ENCODE data around the gene MPG.

MPG gene

GRCh38 chr16:83781-84615, 6.0 kb downstream of the MPG start:
- DNase-seq (ENCODE audit: low read depth in 2 of 2), result no peak

GRCh38 chr16:84718-85406, 6.8 kb downstream of the MPG start:
- no peak for DNase-seq (ENCODE audit: low read depth in 2 of 2)

GRCh38 chr16:85407-85782, 7.4 kb downstream of the MPG start:
- no peak for DNase-seq (ENCODE audit: low read depth in 2 of 2)

- DNase-seq (ENCODE audit: low read depth in 2 of 2), result no peak
These were observed 7.8 kb downstream of the MPG start for GRCh38 chr16:85865-86264.

GRCh38 chr16:86483-86952, 8.5 kb downstream of the MPG start:
- DNase-seq (ENCODE audit: low read depth in 2 of 2), result no peak

- no peak for DNase-seq (ENCODE audit: low read depth in 2 of 2)
These were observed 10.6 kb downstream of the MPG start for GRCh38 chr16:88613-89012.

GRCh38 chr16:89391-90302, 11.6 kb downstream of the MPG start:
- no peak for DNase-seq (ENCODE audit: low read depth in 2 of 2)

- DNase-seq (ENCODE audit: low read depth in 2 of 2), result no peak
These were observed 13.5 kb downstream of the MPG start for GRCh38 chr16:91484-91883.

GRCh38 chr16:92431-93339, 14.7 kb downstream of the MPG start:
- DNase-seq (ENCODE audit: low read depth in 2 of 2), result no peak

GRCh38 chr16:94918-95265, 16.9 kb downstream of the MPG start:
- DNase-seq (ENCODE audit: low read depth in 2 of 2), result no peak

- peak in 1 of 2 experiments; percentile 33 for DNase-seq (ENCODE audit: low read depth in 2 of 2)
These were observed 18.9 kb downstream of the MPG start for GRCh38 chr16:96935-97381.

- DNase-seq (ENCODE audit: low read depth in 2 of 2), result no peak
These were observed 19.8 kb downstream of the MPG start for GRCh38 chr16:97822-98221.

GRCh38 chr16:100989-101388, 23.0 kb downstream of the MPG start:
- no peak for DNase-seq (ENCODE audit: low read depth in 2 of 2)

GRCh38 chr16:101586-101985, 23.6 kb downstream of the MPG start:
- no peak for DNase-seq (ENCODE audit: low read depth in 2 of 2)

GRCh38 chr16:102060-102855, 24.2 kb downstream of the MPG start:
- DNase-seq (ENCODE audit: low read depth in 2 of 2), result no peak

- DNase-seq (ENCODE audit: low read depth in 2 of 2), result no peak
These were observed 26.3 kb downstream of the MPG start for GRCh38 chr16:104355-104754.

GRCh38 chr16:104928-105327, 26.9 kb downstream of the MPG start:
- DNase-seq (ENCODE audit: low read depth in 2 of 2), result no peak

GRCh38 chr16:105521-105920, 27.5 kb downstream of the MPG start:
- no peak for DNase-seq (ENCODE audit: low read depth in 2 of 2)

- peak; percentile 38 for DNase-seq (ENCODE audit: low read depth in 2 of 2)
These were observed 28.7 kb downstream of the MPG start for GRCh38 chr16:106623-107324.

All from fibroblast of skin of left biceps (primary cell).